Measurements from ENCODE around the gene ARHGEF7. TPM values are rescaled to one million over a fixed set of nuclear protein-coding genes. Genes with fewer than 3 reads are reported as not detected.

Gene ARHGEF7
- polyA plus RNA-seq, 1 donor (not counting 4 experiments of a cell fraction or from before 2014, with no cell fraction given), result 25.2 TPM

- no peaks in the 10 kb centered on the region for H3K79me2 ChIP-seq (ENCODE audit: control insufficient read depth, insufficient read depth, low read length)
- dilution Hi-C loops (cut with MboI; ENCODE audit: extremely low pct_ligation_motif_present, low sequenced_read_pairs), result no loop called here
- H3K4me2 ChIP-seq (ENCODE audit: control insufficient read depth, extremely low read depth, insufficient read depth, low read depth, low read length), result no peak overlapping the region
- no peaks in the 10 kb centered on the region for H3K27me3 ChIP-seq (ENCODE audit: control insufficient read depth, extremely low read depth, insufficient read depth, low read length)
- H3K4me3 ChIP-seq (ENCODE audit: control insufficient read depth in 2 of 3, extremely low read depth in 1 of 3, insufficient read depth in 2 of 3, low read depth in 1 of 3, low read length in 3 of 3), result no peak overlapping the region
- FAIRE-seq (no peak), DNase-seq (ENCODE audit: low read depth, low spot score) (no peak)
- peaks cover 17% of the 10 kb centered on the region in 2 experiments for H3K36me3 ChIP-seq (ENCODE audit: control insufficient read depth in 2 of 2, extremely low read depth in 1 of 2, insufficient read depth in 2 of 2, low read length in 2 of 2)
- no peak overlapping the region for H2AFZ ChIP-seq (ENCODE audit: control insufficient read depth, low read length)
- H4K20me1 ChIP-seq (ENCODE audit: control insufficient read depth, extremely low read depth, insufficient read depth, low read length), result no peaks in the 10 kb centered on the region
- TF ChIP-seq, protein P1, sequence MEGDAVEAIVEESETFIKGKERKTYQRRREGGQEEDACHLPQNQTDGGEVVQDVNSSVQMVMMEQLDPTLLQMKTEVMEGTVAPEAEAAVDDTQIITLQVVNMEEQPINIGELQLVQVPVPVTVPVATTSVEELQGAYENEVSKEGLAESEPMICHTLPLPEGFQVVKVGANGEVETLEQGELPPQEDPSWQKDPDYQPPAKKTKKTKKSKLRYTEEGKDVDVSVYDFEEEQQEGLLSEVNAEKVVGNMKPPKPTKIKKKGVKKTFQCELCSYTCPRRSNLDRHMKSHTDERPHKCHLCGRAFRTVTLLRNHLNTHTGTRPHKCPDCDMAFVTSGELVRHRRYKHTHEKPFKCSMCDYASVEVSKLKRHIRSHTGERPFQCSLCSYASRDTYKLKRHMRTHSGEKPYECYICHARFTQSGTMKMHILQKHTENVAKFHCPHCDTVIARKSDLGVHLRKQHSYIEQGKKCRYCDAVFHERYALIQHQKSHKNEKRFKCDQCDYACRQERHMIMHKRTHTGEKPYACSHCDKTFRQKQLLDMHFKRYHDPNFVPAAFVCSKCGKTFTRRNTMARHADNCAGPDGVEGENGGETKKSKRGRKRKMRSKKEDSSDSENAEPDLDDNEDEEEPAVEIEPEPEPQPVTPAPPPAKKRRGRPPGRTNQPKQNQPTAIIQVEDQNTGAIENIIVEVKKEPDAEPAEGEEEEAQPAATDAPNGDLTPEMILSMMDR (optimal IDR thresholded peaks at IDR 0.05 in 1 of 3, IDR thresholded peaks at IDR 0.05 in 1 of 3, conservative IDR thresholded peaks at IDR 0.05 in 1 of 3; ENCODE audit: extremely low read depth in 1 of 3, insufficient read depth in 2 of 3, low read length in 3 of 3), result no peak
- TF ChIP-seq EZH2 (IDR thresholded peaks at IDR 0.05; ENCODE audit: low read length), result no peak
- H3K9me1 ChIP-seq (ENCODE audit: control insufficient read depth, extremely low read depth, insufficient read depth, low read length), result no peaks in the 10 kb centered on the region
- no peaks in the 10 kb centered on the region for H3K9me3 ChIP-seq (ENCODE audit: control insufficient read depth, low read depth, low read length)
- no peak overlapping the region for H3K9ac ChIP-seq (ENCODE audit: control insufficient read depth, extremely low read depth, insufficient read depth, low read length)
- no peaks in the 10 kb centered on the region for H3K4me1 ChIP-seq (ENCODE audit: control insufficient read depth, extremely low read depth, insufficient read depth, low read length)
- no peak overlapping the region for H3K27ac ChIP-seq (ENCODE audit: control insufficient read depth, insufficient read depth, low read length)
Measured at GRCh38 chr13:111298214-111298975, 183.3 kb downstream of the ARHGEF7 start.

DNA sequence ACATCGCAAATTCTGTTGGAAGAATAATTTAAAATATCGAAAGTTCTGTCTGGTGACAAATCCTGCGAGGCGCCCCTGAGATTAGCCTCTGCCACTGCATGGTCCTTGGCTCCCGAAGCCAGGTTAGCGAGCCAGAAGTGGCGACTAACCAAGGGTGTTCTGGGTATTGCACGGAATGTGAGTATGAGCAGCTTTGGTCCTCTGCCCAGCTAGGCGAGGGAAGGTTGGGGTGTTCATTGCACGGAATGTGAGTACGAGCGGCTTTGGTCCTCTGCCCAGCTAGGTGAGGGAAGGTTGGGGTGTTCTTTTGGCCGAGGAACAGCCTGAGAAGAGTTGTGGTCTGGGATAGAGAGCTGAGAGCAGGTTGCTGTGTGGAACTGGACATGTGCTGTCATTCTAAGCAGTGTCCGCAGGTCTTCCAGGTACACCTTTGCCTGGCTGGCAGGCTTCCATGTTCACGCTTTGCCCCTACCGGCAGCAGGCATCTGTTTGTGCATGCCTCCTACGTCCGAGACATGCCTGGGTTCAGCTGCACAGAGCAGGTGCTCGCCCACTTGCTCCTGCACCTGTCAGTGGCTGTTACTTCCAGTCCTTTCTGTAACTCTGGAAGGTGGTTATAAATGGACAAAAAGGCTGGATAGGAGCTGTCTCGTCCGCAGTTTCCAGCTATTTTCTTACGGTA is 187.1 kb downstream of the ARHGEF7 start:
- Histone ChIP-seq H3K9me1 (ENCODE audit: control insufficient read depth, extremely low read depth, insufficient read depth, low read length) (no peaks in the 10 kb centered on the region), H3K4me3 (ENCODE audit: control insufficient read depth in 2 of 3, extremely low read depth in 1 of 3, insufficient read depth in 2 of 3, low read depth in 1 of 3, low read length in 3 of 3) (no peak overlapping the region), H3K4me2 (ENCODE audit: control insufficient read depth, extremely low read depth, insufficient read depth, low read depth, low read length) (no peak overlapping the region), H3K9me3 (ENCODE audit: control insufficient read depth, low read depth, low read length) (no peaks in the 10 kb centered on the region), H3K4me1 (ENCODE audit: control insufficient read depth, extremely low read depth, insufficient read depth, low read length) (no peaks in the 10 kb centered on the region), H3K27ac (ENCODE audit: control insufficient read depth, insufficient read depth, low read length) (no peak overlapping the region), H3K27me3 (ENCODE audit: control insufficient read depth, extremely low read depth, insufficient read depth, low read length) (no peaks in the 10 kb centered on the region), H2AFZ (ENCODE audit: control insufficient read depth, low read length) (no peak overlapping the region), H3K79me2 (ENCODE audit: control insufficient read depth, insufficient read depth, low read length) (no peaks in the 10 kb centered on the region), H3K9ac (ENCODE audit: control insufficient read depth, extremely low read depth, insufficient read depth, low read length) (no peak overlapping the region), H4K20me1 (ENCODE audit: control insufficient read depth, extremely low read depth, insufficient read depth, low read length) (no peaks in the 10 kb centered on the region), H3K36me3 (ENCODE audit: control insufficient read depth in 2 of 2, extremely low read depth in 1 of 2, insufficient read depth in 2 of 2, low read length in 2 of 2) (peaks cover 17 to 28% of the 10 kb centered on the region in 2 experiments)
- TF ChIP-seq, protein P1 (optimal IDR thresholded peaks at IDR 0.05 in 1 of 3, IDR thresholded peaks at IDR 0.05 in 1 of 3, conservative IDR thresholded peaks at IDR 0.05 in 1 of 3; ENCODE audit: extremely low read depth in 1 of 3, insufficient read depth in 2 of 3, low read length in 3 of 3), result no peak
- TF ChIP-seq EZH2 (IDR thresholded peaks at IDR 0.05; ENCODE audit: low read length), result no peak
- DNase-seq (ENCODE audit: low read depth, low spot score) (no peak), FAIRE-seq (no peak)
- dilution Hi-C loops (cut with MboI; ENCODE audit: extremely low pct_ligation_motif_present, low sequenced_read_pairs), result no loop called here
